D341Med (cell line): Measurements from ENCODE around the gene LAD1.

Source experiments
- DNase-seq: peaks from one replicate; pipeline ENCODE4 v3.0.0; 2012; ENCODE audit warnings: low spot score

The LAD1 gene

DNA sequence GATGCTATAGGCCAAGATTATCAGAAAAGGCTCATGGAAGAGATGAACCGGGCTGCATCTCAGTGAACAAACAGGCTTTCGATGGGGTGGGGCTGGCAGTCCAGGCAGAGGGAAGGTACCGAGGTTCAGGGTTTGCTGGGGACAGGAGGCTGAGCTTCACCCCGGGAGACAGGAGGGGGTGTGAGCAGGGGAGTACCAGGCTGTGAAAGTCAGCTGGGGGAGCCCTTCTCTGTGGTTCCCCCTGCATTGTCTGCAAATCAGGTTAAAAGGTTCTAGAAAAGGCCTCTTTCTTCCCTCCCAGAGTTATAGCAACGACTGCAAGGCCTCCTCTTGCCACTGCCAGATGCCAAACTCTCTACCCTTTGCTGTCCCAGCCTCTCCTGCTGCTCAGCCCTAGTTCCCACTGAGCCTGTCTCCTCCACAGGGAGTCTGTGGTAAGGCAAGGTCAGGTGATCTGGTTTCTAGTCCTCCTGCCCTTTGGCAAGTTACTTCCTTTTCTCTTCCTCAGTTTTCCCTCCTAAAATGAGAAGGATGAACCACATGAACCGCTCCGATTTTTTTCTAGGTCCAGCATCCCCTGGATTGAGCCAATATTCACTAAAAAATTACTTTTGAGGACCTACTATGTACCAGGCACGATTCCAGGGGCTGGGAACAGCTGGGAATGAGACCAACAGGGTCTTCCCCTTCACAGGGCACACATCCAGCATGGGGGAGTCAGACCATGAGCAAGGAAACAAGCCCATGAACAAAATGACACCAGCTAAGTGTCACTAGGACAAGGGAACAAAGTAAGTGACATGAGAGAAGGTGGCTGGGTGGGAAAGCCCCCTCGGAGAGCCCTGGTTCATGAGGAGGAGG, 7.2 kb downstream of the LAD1 start:
- no peak for DNase-seq

DNA sequence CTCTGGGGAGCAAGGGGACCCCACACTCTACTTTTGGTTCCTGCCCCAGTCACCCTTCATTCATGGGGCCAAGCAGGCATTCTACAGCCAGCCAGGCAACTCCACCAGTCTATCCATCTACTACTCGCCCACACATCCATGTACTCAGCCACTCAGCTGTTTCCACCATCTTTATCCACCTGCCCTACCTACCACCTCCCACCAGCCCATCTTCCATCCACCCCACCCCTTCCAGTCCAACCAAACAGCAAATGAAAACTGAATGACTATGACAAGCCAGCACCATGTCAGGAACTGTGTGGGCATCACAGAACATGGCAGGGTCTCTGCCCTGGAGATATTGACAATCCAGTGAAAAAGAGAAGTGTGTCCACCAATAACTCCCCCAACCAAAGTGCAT, 7.9 kb downstream of the LAD1 start:
- no peak for DNase-seq

DNA sequence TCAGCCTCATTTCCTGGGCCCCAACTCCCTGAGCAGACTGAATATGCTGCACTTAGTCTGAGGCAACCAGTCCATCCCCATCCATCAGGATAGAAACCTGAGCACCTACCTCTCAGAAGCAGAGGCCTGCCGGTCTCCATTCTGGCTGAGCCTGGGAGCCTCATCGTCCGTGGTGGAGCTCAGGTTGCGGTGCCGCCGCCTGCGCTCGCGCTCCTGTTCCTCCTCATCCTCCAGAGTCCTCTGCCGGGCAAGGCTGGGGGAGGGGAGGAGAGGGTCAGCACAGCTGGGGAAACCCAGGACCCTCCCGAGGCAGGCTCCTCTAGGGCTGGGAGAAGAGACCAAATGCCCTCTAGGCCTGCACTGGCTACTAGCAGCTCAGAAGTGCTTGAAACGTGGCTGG, 10.1 kb downstream of the LAD1 start:
- DNase-seq: no peak

DNA sequence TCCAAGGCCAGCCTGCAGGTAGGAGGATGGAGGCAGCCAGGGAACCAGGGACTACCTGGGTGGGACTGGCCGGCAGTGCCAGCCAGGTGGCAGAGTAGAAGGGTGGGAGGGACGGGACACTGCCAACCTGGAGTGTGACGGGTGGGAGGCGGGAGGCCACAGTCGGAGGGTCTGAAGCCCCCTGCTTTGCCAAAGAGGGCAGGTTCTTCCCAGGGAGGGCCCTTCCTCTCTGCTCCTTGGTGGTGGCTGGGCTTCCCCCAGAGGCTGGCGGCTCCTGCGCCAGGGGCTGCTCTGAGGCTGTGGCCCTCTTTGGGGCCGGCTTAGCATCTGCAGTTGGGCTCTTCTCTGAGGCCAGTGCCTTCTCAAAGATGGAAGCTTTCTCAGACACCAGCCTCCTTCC, 12.9 kb downstream of the LAD1 start:
- no peak for DNase-seq

DNA sequence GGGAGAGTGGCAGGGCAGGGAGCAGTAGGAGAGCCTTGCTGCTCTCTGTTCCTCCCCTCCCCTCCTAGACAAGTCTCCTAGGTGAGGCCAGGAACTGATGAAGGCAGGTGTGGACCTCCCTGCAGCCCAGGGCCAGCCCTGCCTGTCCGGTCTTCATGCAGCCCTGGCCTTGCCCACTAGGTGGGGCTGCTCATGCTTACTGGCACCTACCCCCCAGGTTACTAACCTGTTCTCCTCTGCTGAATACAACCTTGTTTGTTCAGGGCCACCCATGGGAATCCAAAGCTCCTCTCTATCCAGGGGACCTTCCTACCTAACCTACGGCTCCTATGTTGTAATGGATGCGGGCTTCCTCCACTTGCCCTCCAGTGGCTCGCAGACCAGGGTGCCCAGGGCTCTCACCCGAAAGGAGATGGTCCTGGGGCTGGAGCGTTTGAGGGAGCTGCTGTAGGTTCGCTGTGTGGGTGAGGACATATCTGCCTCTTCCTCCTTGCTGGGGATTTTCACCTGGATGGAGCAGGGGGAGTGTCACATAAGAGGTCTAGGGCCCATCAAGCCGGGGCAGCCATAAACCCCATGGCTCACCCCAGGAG, 13.7 kb downstream of the LAD1 start:
- peak; percentile 86 for DNase-seq

DNA sequence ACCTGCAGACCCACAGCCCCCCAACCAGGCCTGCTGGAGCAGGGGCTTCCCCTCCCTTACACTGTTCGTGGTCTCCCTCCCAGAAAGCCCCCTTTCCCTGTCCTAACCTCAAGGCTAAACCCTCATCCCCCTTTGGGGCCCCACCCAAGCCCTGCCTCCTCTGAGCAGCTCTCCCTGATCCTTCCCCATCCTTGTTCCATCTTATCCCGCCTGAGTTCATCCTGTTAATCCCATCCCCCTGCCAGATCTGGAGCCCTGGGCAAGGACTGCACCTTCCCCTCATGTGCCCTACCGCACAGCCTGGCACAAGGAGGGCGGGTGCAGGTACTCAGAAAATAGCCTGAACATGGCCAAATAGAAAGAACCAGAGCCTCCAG, 14.7 kb downstream of the LAD1 start:
- no peak for DNase-seq

DNA sequence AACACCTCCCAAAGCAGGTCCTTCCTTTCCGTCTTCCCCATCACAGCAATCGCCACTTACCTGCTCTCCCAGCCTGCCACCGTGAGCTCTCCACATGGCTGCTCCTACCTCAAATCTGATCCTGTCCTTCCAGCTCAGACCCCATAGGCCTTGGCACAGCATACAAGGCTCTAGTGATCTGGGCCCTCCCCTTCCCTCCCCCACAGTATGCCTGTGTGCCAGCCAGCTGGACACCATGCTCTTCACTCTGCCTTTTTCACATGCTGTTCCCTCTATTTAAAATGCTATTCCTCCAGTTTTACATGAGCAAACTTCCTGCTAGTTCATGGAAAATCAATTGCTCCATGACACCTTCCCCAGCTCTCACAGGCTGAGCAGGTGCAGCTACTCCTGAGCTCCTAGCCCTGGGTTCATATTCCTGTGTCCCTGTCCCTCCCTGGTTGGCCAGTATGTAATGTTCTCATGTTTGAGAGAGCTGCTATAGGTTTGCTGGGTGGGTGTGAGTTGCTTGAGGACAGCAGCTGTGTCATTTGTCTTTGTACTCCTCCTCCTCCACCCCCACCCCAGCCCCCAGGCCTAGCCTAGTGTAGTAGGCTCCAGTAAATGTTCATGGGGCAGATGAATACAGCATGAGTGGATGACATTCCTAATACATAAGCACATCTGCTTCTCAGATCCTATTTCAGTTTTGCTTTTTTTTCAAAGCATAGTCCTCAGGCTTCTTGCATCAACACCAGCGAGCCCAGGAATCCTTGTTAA, 15.3 kb downstream of the LAD1 start:
- DNase-seq: no peak

DNA sequence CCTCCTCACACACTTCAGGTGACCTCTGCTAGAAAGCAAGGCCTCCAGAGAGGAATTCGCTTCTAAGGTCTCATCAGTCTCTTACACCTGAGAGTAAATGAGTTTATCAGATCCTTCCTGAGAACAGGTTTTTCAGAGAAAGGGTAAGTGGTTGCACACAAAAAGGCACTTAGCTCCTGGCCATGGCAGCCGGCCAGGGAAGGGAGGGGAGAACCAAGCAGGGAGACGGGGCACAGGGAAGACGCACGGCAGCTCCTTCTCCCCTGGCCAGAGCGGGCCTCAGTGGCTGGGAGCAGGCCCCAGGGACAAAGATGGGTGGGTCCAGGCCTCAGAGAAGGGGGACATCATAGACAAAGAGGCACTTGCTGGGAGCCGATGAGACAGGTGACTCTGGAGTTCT, 18.0 kb downstream of the LAD1 start:
- no peak for DNase-seq

DNA sequence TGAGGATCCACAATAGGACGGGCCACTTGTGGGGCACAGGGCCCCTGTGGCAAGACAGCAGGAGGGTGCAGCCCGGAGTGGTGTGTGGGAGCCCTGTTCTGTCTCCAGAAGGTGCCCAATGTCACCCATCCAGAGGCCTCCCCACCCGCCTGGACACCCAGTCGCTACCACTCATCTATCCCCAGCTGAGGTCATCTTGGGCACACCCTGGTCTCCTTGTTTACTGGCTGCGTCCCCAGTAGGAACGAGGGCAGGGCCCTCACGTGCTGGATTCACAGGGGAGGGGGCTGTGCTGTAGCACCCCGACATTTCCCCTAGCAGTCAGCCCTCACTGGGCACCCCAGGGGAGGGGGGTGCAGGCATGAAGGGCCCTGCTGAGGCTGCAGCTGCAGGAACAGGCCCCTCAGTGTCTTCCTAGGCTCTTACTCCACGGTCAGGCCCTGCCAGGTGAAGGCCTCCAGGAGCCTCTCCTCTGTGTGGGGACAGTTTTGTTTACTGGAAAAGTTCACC, 19.3 kb downstream of the LAD1 start:
- DNase-seq: no peak

DNA sequence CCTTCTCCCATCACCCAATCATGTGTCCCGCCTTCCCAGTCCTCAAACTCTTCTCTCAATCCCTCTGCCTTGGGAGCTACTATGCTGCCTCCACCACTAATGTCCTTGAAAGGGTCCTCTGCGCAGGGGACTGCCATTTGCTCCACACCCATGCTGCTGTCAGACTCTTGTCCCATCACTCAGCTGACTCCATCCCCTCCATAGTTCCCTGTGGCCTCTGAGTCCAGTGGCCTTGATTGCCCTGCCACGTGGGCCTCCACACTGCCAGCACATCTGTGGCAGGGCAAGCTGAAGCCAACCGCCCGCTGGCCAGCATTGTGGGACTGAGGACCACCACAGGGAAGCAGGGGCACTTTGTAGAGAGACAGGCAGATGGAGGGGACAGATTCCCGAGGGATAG, 20.3 kb downstream of the LAD1 start:
- DNase-seq: no peak

DNA sequence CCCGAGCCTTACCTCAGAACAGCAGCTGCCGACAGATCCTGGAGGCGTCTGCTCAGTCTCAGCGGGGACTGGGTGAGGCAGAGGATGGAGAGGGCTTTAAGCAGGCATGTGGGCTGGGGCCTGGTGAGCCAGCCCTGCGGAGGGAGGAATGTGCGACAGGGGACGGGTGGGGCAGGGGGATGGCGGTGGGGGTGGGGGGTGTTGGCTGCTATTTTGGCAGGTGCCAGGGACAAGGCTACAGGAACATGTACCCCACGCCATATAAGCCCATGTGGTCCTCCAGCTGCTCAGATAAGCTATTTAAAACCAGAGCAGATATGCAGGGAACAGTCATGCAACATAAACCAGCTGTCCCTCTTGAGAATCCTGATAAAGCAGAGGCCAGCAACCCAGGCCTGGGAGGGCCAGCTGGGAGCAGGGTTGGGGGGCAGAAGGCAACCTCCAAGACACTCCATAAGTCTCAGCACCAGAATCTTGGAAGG, 21.5 kb downstream of the LAD1 start, which contains the start of gene TNNT2:
TNNT2 (minus strand) TSS at position 70 of the 482 bp plus-strand sequence. CDS start 4,426 bp downstream, outside the sequence.
- DNase-seq: no peak

DNA sequence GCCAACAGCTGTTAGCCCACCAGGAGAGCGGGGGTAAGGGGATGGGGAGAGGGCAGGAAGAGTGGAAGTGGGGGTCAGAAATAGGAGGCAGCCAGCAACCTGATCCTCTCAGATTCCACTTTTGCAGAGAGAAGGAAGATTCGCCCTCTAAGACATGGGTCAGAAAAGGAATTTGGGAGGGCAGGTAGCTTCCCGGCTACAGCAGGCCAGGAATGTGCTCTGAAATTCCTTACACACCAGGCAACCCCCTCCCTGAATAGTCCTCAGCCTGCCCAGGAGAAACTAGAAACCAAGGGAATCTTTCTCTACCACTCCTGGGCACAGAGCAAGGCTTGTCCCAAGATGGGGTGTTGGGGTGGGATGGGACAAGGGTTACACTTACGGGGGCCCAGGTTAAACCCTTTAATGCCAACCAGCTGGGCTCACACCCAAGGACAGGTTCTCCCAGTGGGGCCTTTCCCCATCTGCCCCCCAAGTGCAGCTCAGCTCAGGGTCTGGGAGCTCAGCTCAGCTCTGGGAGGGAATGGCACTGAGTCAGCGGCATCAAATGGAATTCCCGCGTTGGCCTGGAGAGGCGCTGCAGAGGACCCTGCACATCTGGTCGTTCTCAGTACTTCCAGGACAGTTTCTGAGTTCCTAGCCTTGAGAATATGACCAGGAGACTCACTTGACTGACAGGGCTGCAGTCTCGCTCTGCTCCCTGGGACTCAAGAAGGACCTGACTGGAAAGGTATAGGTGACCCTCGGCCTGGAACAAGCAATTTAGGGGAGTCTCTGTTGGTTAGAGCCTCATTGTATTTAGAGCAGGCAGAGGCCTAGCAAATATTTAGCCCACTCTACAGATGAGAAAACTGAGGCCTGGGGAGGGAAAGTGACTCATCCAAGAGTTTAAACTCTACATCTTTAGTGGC, 22.4 kb downstream of the LAD1 start:
- DNase-seq: peak; percentile 79

DNA sequence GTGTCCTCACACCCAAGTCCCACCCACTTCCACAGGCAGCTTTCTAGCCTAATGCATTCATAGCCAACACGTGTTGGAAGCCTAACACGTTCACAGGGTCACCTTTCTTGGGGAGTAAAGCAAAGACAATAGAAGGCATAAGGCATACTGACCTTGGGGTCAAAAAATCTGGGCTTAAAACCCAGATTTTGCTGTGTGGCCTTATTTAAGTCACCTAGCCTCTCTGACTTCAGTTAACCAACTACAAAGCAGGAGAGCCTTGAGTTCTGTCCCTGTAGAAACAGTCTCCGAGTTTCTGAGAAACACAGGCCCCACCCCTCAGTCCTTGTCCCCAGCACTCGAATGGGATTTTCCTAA, 23.0 kb downstream of the LAD1 start:
- no peak for DNase-seq

DNA sequence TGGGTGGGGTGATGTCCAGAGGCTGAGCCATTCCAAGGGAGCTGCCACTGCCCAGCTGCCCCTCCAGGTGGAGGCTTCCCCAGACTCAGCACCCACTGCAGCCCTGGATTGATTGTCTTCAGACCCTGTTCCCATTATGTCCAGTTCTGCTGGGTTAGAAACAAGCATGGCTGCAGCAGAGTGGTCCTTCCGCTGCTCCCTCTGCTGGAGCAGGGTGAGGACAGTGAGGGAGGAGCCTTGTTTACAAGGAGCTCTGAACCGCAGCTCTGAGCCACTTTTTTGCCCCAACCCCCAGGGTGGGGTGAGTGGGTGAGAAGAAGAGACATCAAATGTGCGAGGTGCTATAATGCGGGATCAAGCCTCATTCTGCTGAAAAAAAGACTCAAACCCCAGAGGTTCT, 24.0 kb downstream of the LAD1 start:
- no peak for DNase-seq

DNA sequence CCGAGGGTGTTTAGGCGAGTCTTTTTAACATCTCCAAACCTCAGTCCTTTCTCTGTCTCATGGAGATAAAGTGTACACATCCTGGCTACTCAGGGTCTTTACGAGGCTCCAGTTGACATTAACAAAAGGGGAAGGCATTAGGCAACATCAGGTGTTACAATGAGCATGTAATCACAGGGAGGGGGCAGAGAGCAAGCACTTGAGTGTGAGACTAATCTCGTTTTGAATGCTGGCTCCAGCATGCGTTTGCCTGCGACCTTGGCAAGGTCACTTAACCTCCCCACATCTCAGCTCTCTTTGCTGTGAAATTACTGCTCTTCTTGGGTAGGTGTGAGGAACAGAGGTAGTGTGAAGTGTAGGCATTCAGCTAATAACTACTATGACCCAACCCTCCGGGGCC, 24.8 kb downstream of the LAD1 start:
- no peak for DNase-seq

DNA sequence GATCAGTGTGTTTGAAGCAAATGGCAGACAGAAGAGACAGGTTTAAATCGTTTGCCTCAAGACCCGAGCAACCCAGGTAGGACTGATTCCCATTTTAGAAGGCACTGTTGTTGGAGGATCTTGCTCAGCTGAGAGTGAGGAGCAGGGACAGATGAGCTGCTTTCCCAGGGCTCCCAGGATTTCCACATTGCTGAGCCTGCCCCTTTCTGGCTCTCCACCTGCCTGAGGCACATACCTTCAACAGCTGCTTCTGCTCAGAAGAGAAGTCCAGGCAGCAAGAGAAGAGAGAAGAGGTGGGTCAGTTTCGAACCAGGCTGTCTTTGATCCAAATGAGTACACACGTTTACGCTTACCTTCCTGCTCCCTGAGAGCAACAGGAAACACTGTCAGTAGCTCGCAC, 27.3 kb downstream of the LAD1 start:
- DNase-seq: no peak

DNA sequence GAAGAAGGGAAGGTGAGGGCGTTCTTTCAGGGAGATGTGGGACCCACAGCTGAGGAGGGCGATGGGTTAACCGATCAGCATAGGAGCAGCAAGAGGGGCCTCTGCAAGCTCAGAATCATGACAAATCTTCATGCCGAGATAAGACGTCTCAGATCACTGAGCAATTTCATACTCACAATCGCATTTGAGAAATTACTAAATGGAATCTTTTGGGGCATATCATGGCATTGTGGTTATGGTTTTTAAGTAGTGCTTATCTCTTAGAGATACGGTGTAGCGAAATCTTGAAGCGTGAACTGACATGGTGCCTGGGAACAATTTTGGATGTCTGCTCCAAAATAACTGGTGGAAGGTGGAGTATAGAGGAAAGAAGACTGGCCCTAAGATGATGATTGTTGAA, 27.8 kb downstream of the LAD1 start:
- no peak for DNase-seq

DNA sequence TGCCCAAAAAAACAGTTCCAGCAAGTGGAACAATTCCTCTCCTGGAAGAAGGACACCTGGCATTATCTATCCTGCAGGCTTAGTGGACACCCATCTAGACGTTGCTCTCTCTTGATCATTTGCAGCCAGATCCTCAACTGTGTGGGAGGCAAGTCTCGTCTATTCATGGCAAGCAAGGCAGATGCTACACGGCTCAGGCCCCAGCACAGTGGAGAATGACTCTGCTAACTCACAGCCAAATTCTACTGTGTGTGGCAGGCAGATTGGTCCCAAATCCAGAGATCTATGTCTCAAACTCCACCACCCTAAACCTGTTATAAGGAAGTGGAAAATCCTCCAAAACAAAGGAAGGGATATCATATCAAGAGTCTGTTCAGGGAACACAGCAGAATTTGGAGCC, 28.6 kb downstream of the LAD1 start:
- DNase-seq: no peak

DNA sequence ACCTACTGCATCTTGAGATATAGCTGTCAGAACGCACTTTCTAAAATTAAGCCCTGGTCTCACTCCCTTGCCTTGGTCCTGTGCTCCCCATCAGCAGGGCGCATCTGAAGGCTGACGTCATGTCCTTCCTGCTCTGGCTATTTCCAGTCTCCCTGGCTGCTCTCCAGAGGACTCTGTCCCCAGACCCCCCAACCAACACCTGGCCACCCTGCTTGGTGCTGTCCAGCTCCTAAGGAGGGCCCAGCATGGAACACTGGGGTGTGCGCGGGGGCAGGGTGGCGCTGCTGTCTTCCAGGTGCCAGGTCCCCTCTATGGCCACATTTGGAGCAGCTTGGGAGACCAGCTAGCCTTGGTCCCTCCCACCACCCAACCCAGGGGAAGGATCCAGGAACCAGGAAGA, 29.9 kb downstream of the LAD1 start:
- no peak for DNase-seq

DNA sequence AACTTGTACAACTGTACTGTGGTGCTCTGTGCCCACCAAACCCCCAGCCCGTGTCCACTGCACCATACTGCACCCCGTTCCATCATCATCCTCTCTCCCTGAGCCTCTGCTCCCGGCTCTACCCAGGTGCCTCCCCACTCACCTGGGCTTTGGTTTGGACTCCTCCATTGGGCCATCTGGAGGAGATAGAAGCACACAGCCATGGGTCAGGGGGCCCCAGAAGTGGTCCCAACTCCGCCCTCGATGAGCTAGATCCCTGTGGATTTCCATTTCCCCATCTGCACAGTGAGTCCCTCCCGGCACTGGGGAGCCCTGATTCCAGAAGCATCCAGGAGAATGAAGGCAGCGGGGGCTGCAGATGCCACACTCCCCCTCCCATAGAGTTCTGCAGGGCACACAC, 32.4 kb downstream of the LAD1 start:
- DNase-seq: no peak

DNA sequence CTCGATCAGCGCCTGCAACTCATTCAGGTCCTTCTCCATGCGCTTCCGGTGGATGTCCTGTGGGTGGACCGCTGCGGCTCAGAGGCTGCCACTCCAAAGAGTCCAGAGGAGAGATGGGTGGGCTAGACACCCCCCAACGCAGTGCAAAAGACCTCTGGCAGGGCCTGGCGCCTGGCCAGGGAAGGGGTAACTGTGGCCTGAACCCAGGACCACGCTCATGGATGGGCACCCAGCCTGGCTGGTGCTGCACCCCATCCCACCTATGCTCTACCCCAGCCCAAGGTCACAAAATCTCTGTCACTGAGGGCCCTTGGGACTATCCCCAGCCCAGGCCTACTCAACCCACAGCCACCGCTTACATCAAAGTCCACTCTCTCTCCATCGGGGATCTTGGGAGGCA, 33.9 kb downstream of the LAD1 start:
- no peak for DNase-seq

DNA sequence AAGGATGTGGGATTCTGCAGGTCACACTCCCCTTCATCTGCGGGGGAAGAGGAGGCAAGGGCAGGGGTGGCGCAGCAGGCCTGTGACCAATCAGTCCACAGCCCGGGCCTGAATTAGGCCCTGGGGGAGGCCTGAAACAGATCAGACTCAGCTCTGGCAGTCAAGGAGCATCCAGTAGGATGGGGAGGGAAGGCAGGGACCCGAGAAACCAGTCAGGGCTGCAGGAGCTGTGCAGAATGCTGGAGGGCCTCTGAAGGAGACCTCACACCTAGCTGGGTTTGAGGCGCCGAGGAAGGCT, 34.4 kb downstream of the LAD1 start:
- no peak for DNase-seq
